WTC11 (cell line): ENCODE data around the gene EIF4G3.

ENCODE experiments used
- ESRRA ChIP-seq: sonication (generic); formaldehyde crosslinking; IDR thresholded peaks from 2 replicates; pipeline ENCODE4 v1.8.1; 2022; ENCODE audit warnings: mild to moderate bottlenecking, missing genetic modification reagents, borderline replicate concordance
- FOXK1 ChIP-seq: sonication (generic); formaldehyde crosslinking; IDR thresholded peaks from 2 replicates; pipeline ENCODE4 v1.8.0; 2022; ENCODE audit warnings: mild to moderate bottlenecking, moderate library complexity, missing genetic modification reagents
- NFE2L1 ChIP-seq: sonication (generic); formaldehyde crosslinking; IDR thresholded peaks from 2 replicates; pipeline ENCODE4 v1.8.1; 2023; ENCODE audit warnings: missing genetic modification reagents
- NR3C1 ChIP-seq: sonication (generic); formaldehyde crosslinking; conservative IDR thresholded peaks from 2 replicates; pipeline ENCODE4 v1.8.1; 2023; ENCODE audit warnings: low read depth, mild to moderate bottlenecking, missing genetic modification reagents
- SP1 ChIP-seq: sonication (generic); formaldehyde crosslinking; conservative IDR thresholded peaks from 2 replicates; pipeline ENCODE4 v1.8.1; 2022; ENCODE audit warnings: missing genetic modification reagents
- TF ChIP-seq, protein P1 (sequence below): sonication (generic); formaldehyde crosslinking; IDR thresholded peaks from 2 replicates; pipeline ENCODE4 v1.8.1; 2022; ENCODE audit warnings: mild to moderate bottlenecking, missing genetic modification reagents, moderate library complexity, borderline replicate concordance
- TF ChIP-seq, protein P2 (sequence below): fragments of 200-600 bp; IDR thresholded peaks from 2 replicates; pipeline ENCODE4 v1.8.0; 2022; ENCODE audit warnings: antibody characterized with exemption
- TF ChIP-seq, protein P3 (sequence below): sonication (generic); formaldehyde crosslinking; IDR thresholded peaks from 2 replicates; pipeline ENCODE4 v1.8.1; 2023; ENCODE audit warnings: mild to moderate bottlenecking, moderate library complexity, missing genetic modification reagents
- TF ChIP-seq, protein P4 (sequence below): sonication (generic); formaldehyde crosslinking; IDR thresholded peaks from 2 replicates; pipeline ENCODE4 v1.8.1; 2023; ENCODE audit warnings: mild to moderate bottlenecking, missing genetic modification reagents, borderline replicate concordance
- TF ChIP-seq, protein P5 (sequence below): sonication (generic); formaldehyde crosslinking; conservative IDR thresholded peaks from 2 replicates; pipeline ENCODE4 v1.8.1; 2022; ENCODE audit warnings: mild to moderate bottlenecking, missing genetic modification reagents
- TF ChIP-seq, protein P6 (sequence below): sonication (generic); formaldehyde crosslinking; IDR thresholded peaks from 2 replicates; pipeline ENCODE4 v1.8.1; 2023; ENCODE audit warnings: mild to moderate bottlenecking, missing genetic modification reagents, moderate library complexity
- TF ChIP-seq, protein P7 (sequence below): sonication (generic); formaldehyde crosslinking; IDR thresholded peaks from 2 replicates; pipeline ENCODE4 v1.8.0; 2022; ENCODE audit warnings: mild to moderate bottlenecking, missing genetic modification reagents

DNA sequence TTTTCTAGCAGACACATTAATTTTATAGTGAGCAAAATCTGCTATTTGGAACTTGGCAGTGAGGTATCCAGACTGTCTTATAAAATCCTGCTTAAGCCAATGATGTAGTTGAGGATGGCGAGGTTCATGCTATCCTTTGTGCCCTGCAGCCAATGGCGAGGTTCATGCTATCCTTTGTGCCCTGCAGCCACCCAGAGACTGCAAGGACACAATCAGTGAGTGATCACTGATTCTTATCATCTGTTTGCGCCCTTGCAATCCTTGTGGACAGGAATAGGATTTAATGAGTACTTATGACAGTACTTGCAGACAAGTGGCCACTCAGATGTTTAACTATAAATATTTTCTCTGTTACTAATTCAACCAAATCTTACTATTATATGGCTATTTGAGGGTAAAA is 112.6 kb downstream of the EIF4G3 start:
- TF ChIP-seq, protein P1, sequence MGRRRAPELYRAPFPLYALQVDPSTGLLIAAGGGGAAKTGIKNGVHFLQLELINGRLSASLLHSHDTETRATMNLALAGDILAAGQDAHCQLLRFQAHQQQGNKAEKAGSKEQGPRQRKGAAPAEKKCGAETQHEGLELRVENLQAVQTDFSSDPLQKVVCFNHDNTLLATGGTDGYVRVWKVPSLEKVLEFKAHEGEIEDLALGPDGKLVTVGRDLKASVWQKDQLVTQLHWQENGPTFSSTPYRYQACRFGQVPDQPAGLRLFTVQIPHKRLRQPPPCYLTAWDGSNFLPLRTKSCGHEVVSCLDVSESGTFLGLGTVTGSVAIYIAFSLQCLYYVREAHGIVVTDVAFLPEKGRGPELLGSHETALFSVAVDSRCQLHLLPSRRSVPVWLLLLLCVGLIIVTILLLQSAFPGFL (CRISPR knock-in tag) = no peak
- TF ChIP-seq, protein P2, sequence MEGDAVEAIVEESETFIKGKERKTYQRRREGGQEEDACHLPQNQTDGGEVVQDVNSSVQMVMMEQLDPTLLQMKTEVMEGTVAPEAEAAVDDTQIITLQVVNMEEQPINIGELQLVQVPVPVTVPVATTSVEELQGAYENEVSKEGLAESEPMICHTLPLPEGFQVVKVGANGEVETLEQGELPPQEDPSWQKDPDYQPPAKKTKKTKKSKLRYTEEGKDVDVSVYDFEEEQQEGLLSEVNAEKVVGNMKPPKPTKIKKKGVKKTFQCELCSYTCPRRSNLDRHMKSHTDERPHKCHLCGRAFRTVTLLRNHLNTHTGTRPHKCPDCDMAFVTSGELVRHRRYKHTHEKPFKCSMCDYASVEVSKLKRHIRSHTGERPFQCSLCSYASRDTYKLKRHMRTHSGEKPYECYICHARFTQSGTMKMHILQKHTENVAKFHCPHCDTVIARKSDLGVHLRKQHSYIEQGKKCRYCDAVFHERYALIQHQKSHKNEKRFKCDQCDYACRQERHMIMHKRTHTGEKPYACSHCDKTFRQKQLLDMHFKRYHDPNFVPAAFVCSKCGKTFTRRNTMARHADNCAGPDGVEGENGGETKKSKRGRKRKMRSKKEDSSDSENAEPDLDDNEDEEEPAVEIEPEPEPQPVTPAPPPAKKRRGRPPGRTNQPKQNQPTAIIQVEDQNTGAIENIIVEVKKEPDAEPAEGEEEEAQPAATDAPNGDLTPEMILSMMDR = no peak
- TF ChIP-seq, protein P3, sequence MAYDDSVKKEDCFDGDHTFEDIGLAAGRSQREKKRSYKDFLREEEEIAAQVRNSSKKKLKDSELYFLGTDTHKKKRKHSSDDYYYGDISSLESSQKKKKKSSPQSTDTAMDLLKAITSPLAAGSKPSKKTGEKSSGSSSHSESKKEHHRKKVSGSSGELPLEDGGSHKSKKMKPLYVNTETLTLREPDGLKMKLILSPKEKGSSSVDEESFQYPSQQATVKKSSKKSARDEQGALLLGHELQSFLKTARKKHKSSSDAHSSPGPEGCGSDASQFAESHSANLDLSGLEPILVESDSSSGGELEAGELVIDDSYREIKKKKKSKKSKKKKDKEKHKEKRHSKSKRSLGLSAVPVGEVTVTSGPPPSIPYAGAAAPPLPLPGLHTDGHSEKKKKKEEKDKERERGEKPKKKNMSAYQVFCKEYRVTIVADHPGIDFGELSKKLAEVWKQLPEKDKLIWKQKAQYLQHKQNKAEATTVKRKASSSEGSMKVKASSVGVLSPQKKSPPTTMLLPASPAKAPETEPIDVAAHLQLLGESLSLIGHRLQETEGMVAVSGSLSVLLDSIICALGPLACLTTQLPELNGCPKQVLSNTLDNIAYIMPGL (CRISPR knock-in tag) = no peak
- TF ChIP-seq, protein P4, sequence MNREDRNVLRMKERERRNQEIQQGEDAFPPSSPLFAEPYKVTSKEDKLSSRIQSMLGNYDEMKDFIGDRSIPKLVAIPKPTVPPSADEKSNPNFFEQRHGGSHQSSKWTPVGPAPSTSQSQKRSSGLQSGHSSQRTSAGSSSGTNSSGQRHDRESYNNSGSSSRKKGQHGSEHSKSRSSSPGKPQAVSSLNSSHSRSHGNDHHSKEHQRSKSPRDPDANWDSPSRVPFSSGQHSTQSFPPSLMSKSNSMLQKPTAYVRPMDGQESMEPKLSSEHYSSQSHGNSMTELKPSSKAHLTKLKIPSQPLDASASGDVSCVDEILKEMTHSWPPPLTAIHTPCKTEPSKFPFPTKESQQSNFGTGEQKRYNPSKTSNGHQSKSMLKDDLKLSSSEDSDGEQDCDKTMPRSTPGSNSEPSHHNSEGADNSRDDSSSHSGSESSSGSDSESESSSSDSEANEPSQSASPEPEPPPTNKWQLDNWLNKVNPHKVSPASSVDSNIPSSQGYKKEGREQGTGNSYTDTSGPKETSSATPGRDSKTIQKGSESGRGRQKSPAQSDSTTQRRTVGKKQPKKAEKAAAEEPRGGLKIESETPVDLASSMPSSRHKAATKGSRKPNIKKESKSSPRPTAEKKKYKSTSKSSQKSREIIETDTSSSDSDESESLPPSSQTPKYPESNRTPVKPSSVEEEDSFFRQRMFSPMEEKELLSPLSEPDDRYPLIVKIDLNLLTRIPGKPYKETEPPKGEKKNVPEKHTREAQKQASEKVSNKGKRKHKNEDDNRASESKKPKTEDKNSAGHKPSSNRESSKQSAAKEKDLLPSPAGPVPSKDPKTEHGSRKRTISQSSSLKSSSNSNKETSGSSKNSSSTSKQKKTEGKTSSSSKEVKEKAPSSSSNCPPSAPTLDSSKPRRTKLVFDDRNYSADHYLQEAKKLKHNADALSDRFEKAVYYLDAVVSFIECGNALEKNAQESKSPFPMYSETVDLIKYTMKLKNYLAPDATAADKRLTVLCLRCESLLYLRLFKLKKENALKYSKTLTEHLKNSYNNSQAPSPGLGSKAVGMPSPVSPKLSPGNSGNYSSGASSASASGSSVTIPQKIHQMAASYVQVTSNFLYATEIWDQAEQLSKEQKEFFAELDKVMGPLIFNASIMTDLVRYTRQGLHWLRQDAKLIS = no peak
- TF ChIP-seq NFE2L1 (CRISPR knock-in tag) (no peak), ESRRA (CRISPR knock-in tag) (no peak), FOXK1 (CRISPR knock-in tag) (no peak), NR3C1 (no peak), SP1 (CRISPR knock-in tag) (no peak)
- TF ChIP-seq, protein P5, sequence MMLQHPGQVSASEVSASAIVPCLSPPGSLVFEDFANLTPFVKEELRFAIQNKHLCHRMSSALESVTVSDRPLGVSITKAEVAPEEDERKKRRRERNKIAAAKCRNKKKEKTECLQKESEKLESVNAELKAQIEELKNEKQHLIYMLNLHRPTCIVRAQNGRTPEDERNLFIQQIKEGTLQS (CRISPR knock-in tag) = no peak
- TF ChIP-seq, protein P6, sequence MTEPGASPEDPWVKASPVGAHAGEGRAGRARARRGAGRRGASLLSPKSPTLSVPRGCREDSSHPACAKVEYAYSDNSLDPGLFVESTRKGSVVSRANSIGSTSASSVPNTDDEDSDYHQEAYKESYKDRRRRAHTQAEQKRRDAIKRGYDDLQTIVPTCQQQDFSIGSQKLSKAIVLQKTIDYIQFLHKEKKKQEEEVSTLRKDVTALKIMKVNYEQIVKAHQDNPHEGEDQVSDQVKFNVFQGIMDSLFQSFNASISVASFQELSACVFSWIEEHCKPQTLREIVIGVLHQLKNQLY (CRISPR knock-in tag) = no peak
- TF ChIP-seq, protein P7, sequence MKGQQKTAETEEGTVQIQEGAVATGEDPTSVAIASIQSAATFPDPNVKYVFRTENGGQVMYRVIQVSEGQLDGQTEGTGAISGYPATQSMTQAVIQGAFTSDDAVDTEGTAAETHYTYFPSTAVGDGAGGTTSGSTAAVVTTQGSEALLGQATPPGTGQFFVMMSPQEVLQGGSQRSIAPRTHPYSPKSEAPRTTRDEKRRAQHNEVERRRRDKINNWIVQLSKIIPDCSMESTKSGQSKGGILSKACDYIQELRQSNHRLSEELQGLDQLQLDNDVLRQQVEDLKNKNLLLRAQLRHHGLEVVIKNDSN = no peak
